ENCODE data around the gene MACO1.
"Not testable (repeated sequence)": the region's sequence is repeated elsewhere in the genome, so short reads cannot be mapped to it uniquely, and the experiment has no call there.

DNA sequence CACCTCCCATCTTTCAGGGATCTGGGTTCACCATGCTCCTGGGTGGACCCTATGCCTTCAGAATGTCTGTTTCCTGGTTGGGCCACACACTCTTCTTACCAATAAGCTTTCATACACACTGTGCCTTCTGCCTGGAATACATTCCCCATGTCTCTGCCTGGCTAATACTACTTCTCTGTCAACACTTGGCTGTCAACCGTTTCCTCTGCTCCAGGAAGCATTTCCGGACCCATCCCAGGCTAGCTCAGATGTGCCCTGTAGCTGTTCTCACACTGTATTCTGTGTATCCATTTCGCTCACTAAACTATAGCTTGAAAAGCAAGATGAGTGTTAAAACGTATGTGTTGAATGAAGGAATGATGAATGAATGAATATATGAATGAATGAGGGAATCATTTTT, 43.6 kb upstream of the MACO1 start:
- not testable (repeated sequence) for TF ChIP-seq EZH2 (IDR thresholded peaks at IDR 0.05; ENCODE audit: borderline replicate concordance, low read depth, low read length, poor library complexity, severe bottlenecking)
- TF ChIP-seq, protein P1, sequence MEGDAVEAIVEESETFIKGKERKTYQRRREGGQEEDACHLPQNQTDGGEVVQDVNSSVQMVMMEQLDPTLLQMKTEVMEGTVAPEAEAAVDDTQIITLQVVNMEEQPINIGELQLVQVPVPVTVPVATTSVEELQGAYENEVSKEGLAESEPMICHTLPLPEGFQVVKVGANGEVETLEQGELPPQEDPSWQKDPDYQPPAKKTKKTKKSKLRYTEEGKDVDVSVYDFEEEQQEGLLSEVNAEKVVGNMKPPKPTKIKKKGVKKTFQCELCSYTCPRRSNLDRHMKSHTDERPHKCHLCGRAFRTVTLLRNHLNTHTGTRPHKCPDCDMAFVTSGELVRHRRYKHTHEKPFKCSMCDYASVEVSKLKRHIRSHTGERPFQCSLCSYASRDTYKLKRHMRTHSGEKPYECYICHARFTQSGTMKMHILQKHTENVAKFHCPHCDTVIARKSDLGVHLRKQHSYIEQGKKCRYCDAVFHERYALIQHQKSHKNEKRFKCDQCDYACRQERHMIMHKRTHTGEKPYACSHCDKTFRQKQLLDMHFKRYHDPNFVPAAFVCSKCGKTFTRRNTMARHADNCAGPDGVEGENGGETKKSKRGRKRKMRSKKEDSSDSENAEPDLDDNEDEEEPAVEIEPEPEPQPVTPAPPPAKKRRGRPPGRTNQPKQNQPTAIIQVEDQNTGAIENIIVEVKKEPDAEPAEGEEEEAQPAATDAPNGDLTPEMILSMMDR (conservative IDR thresholded peaks at IDR 0.05; ENCODE audit: low read depth, low read length): not testable (repeated sequence)
